NCI-H774 (cell line): ENCODE data around the gene ZNF48.

Source experiments
- DNase-seq: peaks from one replicate; lab custom pipeline; 2025; lab: John Stamatoyannopoulos, UW

The ZNF48 gene

GRCh38 chr16:30358990-30359870 is 36.0 kb upstream of the ZNF48 start:
- DNase-seq = no peak

- no peak for DNase-seq
Observed at GRCh38 chr16:30359871-30360170, 35.4 kb upstream of the ZNF48 start.

- no peak for DNase-seq
Observed at GRCh38 chr16:30361180-30361579, 34.0 kb upstream of the ZNF48 start.

GRCh38 chr16:30365200-30365599 is 30.0 kb upstream of the ZNF48 start:
- no peak for DNase-seq

GRCh38 chr16:30366511-30366910 is 28.7 kb upstream of the ZNF48 start:
- DNase-seq = no peak

GRCh38 chr16:30367349-30368009 is 27.7 kb upstream of the ZNF48 start:
- DNase-seq = no peak

GRCh38 chr16:30368122-30368791 is 27.0 kb upstream of the ZNF48 start:
- DNase-seq = no peak

GRCh38 chr16:30368792-30369090 is 26.5 kb upstream of the ZNF48 start:
- DNase-seq = no peak

GRCh38 chr16:30369091-30369937 is 25.9 kb upstream of the ZNF48 start:
- DNase-seq = no peak

GRCh38 chr16:30369938-30370455 is 25.2 kb upstream of the ZNF48 start:
- no peak for DNase-seq

GRCh38 chr16:30370456-30371247 is 24.6 kb upstream of the ZNF48 start, which contains the start of gene TBC1D10B:
TSS of gene TBC1D10B (minus strand) at chr16:30370494. CDS start at chr16:30370183, 311 bp downstream.
- DNase-seq = peak; percentile 100

- no peak for DNase-seq
Observed at GRCh38 chr16:30371248-30371816, 23.9 kb upstream of the ZNF48 start.

GRCh38 chr16:30372038-30372712 is 23.0 kb upstream of the ZNF48 start:
- no peak for DNase-seq

GRCh38 chr16:30372725-30373124 is 22.5 kb upstream of the ZNF48 start:
- no peak for DNase-seq

GRCh38 chr16:30374538-30374937 is 20.7 kb upstream of the ZNF48 start, which contains the start of gene MYL11:
TSS of gene MYL11 (plus strand) at chr16:30374802. CDS start at chr16:30374858, 56 bp downstream.
- DNase-seq = no peak

- no peak for DNase-seq
Observed at GRCh38 chr16:30375864-30376263, 19.4 kb upstream of the ZNF48 start.

GRCh38 chr16:30376461-30376902 is 18.7 kb upstream of the ZNF48 start:
- no peak for DNase-seq

GRCh38 chr16:30377050-30377811 is 18.0 kb upstream of the ZNF48 start:
- no peak for DNase-seq

- DNase-seq = peak; percentile 76
Observed at GRCh38 chr16:30377812-30378235, 17.4 kb upstream of the ZNF48 start.
